Skeletal muscle cell (primary cell): Measurements from ENCODE around the gene BANP.
"Not testable (repeated sequence)": the region's sequence is repeated elsewhere in the genome, so short reads cannot be mapped to it uniquely, and the experiment has no call there.

Experiments
- DNase-seq: peaks from one replicate; pipeline ENCODE4 v3.0.0-alpha.2; 2010; ENCODE audit warnings: low read depth
- H3K4me3 ChIP-seq: 2 replicates; pipeline ENCODE4 v1.5.1; 2011; ENCODE audit warnings: low read depth, mild to moderate bottlenecking, control low read depth, low read length, moderate library complexity

Gene BANP

DNA sequence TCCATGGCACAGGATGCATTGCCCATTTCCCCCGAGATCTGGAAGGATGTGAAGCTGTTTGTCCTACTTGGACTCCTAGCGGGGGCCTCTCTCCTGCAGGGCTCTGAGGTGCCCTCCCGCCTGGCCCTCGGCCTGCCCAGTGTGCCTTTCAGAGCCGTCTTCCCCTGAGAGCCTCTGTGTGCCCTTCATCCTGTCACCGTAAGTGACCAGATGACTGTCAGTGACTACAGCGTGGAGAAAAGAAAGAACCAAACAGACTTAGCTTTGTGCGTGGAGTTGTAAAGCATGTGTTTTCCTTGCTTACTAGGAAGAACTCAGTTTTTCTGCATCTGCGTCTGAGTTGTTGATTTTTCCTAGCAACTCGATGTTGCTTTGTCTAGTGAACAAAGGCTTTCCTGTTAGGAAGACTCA is 56.1 kb downstream of the BANP start:
- no peak overlapping the region for H3K4me3 ChIP-seq
- DNase-seq = no peak

DNA sequence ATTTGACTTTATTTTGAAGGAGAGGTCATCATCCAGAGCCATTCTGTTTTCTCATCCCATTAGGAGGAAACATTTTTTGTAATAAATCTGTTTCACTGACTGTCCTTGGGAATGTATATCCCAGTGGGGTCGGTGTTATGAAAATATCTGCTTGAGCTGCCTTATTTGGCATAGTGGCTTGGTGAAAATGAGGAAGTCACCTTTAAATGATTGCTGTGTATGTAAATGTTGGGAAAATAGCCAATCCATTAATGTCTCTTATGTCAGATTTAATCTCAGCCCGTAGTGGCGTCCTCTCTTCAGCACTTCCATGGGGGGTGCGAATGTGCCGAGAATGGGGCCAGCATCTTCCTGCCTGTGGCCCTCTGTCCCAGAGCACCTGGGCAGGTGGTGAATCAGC is 57.6 kb downstream of the BANP start:
- no peak overlapping the region for H3K4me3 ChIP-seq
- no peak for DNase-seq

DNA sequence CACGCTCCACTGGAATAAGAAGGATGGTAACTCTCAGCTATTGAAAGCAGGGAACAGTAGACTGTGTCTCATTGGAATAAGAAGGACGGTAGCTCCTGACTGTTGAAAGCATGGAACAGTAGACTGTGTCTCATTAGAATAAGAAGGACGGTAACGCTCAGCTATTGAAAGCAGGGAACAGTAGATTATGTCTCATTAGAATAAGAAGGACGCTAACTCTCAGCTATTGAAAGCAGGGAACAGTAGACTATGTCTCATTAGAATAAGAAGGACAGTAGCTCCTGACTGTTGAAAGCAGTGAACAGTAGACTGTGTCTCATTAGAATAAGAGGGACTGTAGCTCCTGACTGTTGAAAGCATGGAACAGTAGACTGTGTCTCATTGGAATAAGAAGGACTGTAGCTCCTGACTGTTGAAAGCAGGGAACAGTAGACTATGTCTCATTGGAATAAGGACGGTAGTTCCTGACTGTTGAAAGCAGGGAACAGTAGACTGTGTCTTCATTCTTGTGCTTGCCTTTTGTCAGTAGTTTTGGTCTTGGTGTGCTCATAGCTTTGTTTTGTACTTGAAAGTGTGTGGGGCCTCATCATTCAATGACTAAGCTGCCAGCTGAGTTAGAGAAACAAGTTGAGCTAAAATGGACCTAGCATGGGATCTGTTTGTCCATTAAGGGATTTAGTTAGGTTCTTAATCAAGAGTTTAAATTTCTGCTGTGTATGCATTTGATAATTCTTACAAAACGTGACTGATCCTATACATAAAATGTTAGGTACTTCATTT is 58.5 kb downstream of the BANP start:
- DNase-seq = no peak
- no peak overlapping the region for H3K4me3 ChIP-seq

DNA sequence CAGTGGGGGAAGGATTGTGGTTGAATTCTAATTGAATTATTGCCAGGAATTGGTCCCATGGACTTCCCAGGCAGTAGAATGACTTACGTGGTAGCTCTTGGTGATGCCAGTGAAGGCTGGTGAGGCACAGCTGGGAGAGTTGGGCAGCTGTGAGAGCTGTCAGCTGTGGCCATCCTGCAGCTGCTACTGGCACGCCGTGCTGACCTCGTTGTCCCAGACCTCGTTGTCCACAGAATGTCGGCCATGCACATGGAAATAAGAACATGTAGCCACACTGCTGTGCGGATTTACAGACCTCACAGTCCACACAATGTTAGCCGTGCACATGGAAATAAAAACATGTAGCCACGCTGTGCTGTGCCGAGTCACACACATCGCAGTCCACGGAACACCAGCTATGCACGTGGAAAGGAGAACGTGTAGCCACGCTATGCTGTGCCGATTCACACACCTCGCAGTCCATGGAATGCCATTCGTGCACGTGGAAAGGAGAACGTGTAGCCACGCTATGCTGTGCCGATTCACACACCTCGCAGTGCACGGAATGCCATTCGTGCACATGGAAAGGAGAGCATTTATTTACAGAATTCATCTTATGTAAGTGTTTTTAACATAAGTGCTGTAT is 59.2 kb downstream of the BANP start:
- no peak overlapping the region for H3K4me3 ChIP-seq
- no peak for DNase-seq

DNA sequence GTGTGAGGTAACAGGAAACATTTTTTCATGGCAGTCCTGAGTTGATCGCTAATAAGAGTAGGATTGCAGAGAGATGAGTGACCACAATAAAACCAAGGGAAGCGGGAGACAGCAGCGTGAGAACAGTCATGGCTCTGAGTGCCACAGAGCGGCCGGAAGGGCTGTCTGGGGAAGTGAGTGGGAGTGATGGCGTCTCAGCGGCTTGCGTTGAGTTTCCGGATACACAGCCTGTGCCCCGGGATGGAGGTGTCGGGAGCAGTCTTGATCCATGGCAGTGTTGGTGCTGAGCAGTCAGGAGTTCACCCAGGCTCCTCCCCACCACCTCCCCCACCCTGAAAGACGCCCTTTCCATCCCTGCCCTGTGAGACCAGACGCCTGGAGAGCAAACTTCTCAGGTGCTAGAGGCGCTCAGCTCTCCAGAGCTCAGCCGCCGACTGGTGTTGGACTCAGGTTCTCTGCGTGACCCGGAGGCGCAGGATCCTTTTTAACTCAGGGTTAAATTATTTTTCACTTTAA is 59.8 kb downstream of the BANP start:
- no peak for DNase-seq
- H3K4me3 ChIP-seq = no peak overlapping the region

DNA sequence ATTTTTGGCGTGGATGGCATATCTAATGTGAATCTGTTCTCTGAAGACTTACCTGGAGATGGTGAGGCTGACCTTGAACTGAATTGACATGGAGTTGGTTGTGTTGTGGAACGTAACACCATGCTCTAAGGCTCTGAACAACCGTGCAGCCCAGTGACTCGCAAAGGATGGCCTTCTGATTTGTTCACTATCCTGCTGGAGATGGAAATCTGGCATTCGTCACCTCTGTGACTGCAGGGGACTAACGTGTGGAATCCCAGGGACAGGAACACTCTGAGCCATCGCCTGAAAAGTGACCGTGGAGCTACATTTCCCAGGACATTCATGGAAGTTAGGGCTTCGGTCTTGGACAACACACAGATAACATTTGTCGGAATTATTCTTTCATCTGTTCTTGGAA is 61.1 kb downstream of the BANP start:
- no peak for DNase-seq

DNA sequence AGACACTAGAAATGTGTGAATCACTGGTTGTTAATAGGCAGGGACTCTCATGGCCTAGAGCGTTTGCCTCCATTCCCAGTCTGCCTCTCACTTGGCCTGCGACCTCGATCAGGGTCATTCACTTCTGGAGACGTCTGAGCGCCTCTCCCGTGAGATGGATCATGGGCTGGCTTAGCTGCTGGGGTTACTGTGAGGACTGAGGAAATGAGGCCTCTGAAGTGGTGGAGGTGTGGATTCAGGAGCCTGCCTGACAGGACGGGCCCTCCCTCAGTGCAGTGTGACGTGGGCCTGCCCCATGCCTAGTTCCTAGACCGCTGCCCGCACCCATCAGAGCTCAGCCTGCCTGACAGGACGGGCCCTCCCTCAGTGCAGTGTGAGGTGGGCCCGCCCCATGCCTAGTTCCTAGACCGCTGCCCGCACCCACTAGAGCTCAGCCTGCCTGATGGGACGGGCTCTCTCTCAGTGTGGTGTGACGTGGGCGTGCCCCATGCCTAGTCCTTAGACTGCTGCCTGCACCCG is 61.9 kb downstream of the BANP start:
- no peak for DNase-seq
- H3K4me3 ChIP-seq = no peak overlapping the region

More for the DNA sequence above, 61.1 kb downstream of the BANP start:
- H3K4me3 ChIP-seq = no peak overlapping the region

DNA sequence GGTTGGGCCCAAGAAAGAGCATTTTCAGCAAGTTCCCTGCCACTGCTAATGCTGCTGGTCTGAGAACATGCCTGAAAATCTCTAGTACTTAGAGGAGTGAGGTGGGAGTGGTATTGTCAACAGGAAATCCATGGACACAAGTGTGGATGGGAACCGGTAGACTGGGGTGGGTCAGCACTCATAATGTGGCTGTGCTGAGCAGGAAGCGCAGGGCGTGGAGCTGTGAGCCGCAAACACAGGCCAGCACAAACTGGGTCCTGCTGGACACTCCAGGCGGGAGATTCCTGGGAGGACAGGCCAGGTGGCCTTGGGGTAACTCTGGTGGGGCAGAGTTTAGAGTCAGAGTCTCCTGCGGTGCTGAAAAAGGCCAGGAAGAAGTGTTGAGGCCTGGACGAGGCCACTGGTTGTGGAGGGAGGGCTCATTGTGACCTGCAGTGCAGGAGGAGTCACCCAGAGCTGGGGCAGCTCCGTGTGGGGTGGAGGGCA is 62.6 kb downstream of the BANP start:
- no peak overlapping the region for H3K4me3 ChIP-seq
- no peak for DNase-seq

DNA sequence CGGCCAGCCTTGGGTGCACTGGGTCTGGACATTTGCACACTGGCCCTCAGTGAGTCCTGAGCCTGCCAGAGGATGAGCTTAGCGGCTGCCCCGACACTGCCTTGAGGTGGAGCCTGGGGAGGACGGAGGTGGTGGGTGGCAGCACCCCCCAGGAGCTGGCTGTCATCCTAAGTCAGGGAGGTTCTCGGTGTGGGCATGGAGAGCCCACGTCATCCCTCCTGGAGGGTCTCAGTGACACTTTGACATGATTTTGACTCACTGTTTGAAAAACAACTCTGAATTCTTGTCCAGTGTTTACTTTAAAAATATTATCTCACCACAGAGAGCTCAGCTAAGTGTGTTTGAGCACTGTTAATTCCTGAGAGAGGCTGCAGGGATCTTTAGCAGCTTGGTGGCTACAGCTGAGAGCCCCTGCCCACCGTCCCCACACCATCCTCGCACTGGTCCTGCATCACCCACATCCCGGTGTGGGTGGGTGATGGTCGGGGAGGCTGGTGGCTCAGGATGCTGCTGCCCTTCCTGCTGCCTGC is 63.1 kb downstream of the BANP start:
- H3K4me3 ChIP-seq = no peak overlapping the region
- peak; percentile 45 for DNase-seq

DNA sequence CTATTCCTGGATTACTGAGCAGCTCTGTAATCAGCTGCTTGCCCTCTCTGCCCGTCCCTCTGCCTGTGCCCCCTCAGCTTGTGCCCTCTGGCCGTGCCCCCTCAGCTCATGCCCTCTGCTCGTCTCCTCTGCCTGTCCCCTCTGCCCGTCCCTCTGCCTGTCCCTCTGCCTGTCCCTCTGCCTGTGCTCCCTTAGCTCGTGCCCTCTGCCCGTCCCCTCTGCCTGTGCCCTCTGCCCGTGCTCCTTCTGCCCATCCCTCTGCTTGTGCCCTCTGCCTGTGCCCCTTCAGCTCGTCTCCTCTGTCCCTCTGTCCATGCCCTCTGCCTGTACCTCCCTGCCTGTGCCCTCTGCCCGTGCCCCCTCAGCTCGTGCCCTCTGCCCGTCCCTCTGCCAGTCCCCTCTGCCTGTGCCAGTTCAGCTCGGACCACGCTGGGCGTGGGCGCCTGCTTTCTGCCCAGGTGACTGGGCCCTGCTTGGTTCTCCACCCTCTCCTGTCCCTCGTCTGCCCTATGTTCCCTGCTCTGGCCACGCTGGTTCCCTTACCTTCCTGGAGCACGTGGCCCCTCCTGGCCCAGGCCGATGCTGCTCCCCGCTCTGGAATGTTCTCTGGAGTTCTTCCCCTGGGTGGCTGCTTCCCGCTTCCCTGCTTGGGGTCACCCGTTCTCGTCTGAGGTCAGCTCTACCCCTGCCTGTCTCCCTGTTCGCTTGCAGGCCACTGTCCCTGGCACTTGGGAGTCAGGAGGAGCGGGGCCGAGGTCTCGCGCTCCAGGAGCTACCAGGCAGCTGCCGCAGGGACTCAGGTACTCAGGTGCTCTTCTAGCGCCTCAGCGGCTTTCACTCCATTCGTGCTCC is 63.9 kb downstream of the BANP start:
- no peak overlapping the region for H3K4me3 ChIP-seq
- no peak for DNase-seq

DNA sequence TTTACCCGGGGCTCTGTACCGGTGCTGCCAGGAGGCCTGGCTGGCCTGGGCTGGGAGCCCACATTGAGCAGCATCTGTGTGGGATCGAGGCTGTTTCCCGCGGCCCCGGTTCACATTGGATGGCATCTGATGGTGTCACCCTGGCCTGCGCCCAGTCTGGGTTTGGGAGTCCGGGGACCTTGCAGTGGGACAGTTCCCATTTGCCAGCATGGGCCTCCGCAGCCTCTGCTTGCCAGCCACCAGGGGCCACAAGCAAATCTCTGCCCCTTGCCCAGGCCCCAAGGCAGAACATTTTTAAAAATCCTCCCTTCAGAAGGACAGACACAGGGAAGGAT is 64.5 kb downstream of the BANP start:
- H3K4me3 ChIP-seq = no peak overlapping the region
- no peak for DNase-seq

DNA sequence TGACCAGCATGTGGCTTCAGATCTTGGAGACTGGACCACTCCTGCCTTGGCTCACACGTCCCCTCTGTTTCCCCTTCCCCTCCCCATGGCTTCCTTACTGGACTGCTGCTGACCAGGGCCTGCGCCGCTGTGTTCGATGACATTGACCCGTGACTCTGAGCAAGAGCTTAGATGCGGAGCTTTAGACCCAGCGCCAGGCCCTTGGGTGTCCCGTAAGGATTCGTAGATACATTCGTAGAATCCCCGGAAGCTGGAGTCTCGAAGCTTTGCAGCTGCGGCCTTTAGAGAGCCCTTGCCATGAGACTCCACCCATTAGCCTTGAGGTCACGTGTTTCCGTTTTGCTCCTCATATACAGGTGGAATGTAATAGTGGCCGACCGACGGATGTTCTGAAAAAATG is 65.2 kb downstream of the BANP start:
- not testable (repeated sequence) for H3K4me3 ChIP-seq, DNase-seq

DNA sequence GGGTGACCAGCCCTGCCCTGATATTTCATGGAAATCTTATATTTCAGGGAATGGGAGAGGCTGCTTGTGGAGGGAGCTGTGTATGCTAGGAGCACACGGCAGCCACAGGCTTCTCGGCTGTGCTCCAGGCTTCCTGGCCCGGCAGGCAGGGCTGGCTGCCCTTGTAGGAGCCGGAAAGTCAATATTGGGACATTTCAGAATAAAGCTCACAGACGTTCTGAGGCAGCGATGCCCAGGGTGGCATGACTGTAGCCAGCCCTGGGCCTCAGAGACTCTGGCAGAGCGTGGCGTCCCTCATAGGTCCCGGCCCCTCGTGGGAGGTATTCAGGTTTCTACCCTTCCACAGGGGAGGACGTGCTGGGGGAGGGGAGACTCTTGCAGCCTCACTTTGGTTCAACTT is 65.7 kb downstream of the BANP start:
- no peak overlapping the region for H3K4me3 ChIP-seq
- DNase-seq = no peak

DNA sequence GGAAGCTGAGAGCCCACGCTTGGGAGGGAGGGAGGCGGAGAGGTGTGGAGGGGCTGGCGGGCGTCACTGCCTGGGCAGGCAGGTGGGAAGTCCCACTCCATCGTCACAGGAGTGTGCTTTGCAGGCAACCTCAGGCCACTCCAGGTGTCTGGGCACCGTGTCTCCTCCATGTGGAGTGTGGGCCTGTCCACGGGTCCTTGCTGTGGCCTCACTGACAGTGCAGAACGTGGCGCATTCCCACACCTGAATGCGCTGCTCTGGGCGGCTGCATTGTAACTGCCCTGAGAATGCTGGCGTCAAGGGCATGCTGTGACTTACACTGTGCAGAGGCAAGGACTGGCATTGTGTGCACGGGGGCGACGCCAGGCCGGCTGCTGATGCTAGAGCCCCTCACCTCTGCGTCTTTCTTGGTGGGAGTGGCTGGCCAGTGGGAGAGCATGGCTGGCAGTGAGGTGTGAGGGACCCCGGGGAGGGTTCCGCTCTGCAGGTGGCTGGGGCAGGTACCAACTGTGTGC is 66.4 kb downstream of the BANP start:
- no peak overlapping the region for H3K4me3 ChIP-seq
- no peak for DNase-seq

DNA sequence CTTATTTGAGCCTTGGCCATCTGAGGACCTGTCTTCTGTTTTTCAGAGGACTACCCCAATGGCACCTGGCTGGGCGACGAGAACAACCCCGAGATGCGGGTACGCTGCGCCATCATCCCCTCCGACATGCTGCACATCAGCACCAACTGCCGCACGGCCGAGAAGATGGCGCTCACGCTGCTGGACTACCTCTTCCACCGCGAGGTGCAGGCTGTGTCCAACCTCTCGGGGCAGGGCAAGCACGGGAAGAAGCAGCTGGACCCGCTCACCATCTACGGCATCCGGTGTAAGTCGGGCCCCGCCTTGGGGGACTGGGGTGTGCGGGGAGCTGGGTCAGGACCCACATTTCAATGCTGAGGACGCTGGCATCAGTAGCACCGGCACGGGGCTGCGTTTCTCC is 67.1 kb downstream of the BANP start:
- not testable (repeated sequence) for H3K4me3 ChIP-seq

DNA sequence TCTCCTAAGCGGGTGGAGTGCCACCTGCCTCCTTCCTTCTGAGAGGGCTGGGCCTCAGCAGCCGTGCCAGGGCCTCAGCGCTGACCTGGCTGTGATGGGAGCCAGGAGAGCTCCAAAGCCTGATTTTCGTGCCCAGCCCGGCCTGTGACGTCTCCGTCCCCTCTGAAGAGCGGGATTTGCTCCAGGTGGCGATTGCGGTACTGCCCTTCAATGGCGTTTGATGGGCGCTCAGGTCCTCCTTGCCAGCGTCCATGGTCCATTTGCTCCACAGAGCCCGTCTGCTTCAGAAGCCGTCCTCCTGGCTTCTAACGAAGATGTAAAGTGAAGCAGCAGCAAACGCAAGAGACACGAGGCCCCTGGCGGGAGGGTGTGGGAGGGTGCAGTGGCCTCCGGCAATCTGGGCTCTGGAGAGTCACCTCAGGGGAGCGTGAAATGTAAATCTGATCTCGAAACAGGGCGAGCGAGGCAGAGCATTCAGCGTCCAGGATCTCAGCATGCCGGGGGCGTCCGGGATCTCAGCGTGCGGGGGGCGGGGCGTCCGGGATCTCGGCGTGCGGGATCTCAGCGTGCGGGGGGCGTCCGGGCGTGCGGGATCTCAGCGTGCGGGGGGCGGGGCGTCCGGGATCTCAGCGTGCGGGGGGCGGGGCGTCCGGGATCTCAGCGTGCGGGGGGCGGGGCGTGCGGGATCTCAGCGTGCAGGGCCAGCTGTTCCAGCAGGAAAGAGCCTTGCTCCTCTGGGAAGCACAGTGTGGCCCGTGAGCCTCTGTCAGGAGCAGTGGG is 68.0 kb downstream of the BANP start:
- DNase-seq, H3K4me3 ChIP-seq: not testable (repeated sequence)

More for the DNA sequence above, 67.1 kb downstream of the BANP start:
- DNase-seq = not testable (repeated sequence)

DNA sequence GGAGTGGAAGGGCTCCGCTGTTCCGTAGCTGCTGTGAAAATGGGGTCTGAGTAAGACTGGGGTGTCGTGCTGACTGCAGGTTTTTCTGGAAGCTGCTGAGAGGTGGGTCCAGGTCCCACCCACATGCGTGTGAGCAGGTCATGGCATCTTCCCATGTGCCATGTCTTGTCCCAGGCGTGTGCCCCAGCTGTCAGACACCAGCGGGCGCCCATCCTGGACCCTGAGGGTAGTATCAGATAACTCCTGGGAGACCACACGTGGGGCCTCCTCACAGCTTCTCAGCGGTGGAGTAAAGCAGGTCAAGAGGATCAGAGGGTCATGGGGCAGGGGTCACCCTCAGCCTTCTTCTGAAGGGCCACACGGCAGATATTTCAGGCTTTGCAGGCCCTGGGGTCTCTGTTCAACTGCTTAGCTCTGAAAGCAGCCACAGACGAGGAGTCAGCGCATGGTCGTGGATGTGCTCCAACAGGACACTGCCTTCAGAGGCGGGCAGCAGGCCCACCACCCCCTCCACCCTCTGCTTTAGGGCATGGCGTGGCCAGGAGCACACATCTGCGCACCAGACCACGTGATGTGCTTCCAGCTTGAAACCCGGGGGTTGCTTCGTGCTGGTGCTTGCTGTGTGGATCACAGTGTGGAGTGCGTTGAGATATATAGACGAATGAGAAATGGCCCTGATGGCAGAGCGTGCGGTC is 68.7 kb downstream of the BANP start:
- H3K4me3 ChIP-seq = no peak overlapping the region
- DNase-seq = no peak

DNA sequence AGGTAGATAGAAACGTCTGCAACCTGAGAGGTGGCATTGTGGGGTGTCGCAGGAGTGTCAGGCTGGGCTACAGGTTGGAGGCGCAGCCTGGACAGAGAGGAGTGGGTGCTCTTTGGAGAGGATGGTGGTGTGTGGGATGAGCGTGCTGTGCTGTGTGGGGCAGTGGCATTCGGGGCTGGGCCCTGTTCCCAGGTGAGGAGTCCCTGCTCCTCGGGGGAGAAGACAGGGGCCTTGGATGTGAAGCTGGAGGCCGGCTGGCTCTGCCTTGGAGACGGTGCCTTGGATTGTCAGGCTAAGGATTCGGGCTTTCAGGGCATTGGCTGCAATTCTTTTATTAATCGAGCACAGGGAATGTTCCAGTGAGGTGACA is 69.3 kb downstream of the BANP start:
- no peak for DNase-seq
- H3K4me3 ChIP-seq = no peak overlapping the region
